SU-DHL-6 (cell line): ENCODE results near the gene KIF16B.

Experiments used
- EZH2phosphoT487 ChIP-seq: fragments of 200-600 bp; sonication (generic), shearing (Covaris generic); conservative IDR thresholded peaks from 2 replicates; pipeline ENCODE4 v1.6.1; 2018; ENCODE audit warnings: mild to moderate bottlenecking, antibody characterized with exemption, low read length, moderate library complexity, mixed read lengths
- TF ChIP-seq, protein P1 (sequence below): fragments of 200-600 bp; sonication (generic); IDR thresholded peaks from one replicate; pipeline ENCODE4 v1.5.1; 2017; ENCODE audit warnings: antibody characterized with exemption, mild to moderate bottlenecking, low read length, moderate library complexity; ENCODE audit not compliant: insufficient read depth, poor library complexity, severe bottlenecking

DNA sequence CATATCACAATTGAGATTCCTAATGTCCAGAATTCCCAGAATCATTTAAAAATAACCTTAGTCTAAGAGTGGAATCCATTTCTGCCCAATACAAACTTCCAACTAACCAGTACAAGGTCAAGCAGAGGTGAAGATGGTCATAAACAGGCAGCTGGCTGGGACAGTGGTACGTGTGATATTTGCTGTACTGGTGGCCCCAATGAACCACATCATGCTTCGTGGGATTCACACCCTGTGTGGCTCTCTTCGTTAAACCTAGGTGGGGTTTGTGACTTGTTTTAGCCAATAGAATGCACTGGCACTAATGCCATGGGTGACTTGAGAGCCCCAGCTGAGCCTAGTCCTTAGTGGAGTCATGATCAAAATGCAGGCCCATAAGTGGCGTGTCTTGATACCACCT, 286.6 kb downstream of the KIF16B start:
- TF ChIP-seq, protein P1, sequence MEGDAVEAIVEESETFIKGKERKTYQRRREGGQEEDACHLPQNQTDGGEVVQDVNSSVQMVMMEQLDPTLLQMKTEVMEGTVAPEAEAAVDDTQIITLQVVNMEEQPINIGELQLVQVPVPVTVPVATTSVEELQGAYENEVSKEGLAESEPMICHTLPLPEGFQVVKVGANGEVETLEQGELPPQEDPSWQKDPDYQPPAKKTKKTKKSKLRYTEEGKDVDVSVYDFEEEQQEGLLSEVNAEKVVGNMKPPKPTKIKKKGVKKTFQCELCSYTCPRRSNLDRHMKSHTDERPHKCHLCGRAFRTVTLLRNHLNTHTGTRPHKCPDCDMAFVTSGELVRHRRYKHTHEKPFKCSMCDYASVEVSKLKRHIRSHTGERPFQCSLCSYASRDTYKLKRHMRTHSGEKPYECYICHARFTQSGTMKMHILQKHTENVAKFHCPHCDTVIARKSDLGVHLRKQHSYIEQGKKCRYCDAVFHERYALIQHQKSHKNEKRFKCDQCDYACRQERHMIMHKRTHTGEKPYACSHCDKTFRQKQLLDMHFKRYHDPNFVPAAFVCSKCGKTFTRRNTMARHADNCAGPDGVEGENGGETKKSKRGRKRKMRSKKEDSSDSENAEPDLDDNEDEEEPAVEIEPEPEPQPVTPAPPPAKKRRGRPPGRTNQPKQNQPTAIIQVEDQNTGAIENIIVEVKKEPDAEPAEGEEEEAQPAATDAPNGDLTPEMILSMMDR: no peak
- no peak for TF ChIP-seq EZH2phosphoT487
